GM12801 (cell line): ENCODE data around the gene SDK1.

Experiments used
- TF ChIP-seq, protein P1 (sequence below): IDR thresholded peaks from one replicate; pipeline ENCODE4 v1.5.1; 2011; ENCODE audit warnings: control low read depth; ENCODE audit not compliant: insufficient read length; ENCODE audit errors: extremely low read depth

The SDK1 gene

GRCh38 chr7:4144172-4144701 lies 843.2 kb downstream of the SDK1 start:
- TF ChIP-seq, protein P1, sequence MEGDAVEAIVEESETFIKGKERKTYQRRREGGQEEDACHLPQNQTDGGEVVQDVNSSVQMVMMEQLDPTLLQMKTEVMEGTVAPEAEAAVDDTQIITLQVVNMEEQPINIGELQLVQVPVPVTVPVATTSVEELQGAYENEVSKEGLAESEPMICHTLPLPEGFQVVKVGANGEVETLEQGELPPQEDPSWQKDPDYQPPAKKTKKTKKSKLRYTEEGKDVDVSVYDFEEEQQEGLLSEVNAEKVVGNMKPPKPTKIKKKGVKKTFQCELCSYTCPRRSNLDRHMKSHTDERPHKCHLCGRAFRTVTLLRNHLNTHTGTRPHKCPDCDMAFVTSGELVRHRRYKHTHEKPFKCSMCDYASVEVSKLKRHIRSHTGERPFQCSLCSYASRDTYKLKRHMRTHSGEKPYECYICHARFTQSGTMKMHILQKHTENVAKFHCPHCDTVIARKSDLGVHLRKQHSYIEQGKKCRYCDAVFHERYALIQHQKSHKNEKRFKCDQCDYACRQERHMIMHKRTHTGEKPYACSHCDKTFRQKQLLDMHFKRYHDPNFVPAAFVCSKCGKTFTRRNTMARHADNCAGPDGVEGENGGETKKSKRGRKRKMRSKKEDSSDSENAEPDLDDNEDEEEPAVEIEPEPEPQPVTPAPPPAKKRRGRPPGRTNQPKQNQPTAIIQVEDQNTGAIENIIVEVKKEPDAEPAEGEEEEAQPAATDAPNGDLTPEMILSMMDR = no peak

DNA sequence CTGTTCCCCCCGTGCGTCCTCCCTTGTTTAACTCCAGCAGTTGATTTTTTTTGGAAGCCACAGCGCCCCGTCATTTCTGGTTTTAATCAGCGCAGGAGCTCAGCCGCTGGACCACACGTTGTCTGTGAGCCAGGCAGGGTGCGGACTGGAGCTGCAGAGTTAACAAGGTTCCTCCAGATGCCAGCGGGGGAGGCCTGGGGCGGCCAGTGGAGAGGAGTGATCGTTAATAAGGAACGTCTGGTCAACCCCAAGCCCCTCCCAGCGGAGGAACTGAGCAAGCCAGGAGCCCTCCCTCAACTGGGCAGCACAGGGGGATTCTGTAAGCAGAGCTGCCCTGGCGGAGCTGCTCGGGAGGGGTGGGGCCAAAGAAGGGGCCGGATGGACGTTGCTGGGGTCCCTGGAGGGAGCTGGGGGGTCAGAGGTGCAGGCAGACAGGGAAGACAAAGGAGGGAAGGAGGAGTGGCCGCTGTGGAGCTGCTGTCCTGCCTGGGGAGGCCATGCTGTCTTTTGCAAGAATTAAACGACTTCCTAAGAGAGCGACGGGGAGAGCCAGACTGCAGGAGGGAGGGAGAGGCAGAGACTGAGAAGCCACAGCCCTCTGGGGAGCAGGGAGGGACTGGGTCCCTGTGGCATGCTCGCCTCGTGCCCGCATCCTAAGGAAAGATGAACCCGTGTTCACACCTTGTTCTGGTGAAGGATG lies 843.9 kb downstream of the SDK1 start:
- TF ChIP-seq, protein P1 = no peak

DNA sequence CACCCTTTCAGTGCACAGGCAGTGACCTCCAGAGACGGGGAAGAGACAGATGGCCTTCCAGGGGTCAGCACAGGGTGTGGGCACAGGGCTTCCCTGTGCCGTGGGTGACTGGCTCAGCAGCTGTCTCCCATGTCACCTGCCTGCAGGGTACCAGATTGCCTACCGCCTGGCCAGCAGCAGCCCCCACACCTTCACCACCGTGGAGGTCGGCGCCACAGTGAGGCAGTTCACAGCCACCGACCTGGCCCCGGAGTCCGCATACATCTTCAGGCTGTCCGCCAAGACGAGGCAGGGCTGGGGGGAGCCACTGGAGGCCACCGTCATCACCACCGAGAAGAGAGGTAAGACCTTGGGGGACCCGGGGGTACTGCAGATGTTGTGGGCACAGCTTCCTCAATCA lies 844.5 kb downstream of the SDK1 start:
- TF ChIP-seq, protein P1 = no peak

- TF ChIP-seq, protein P1 = no peak
Observed at GRCh38 chr7:4147926-4148620, 847.0 kb downstream of the SDK1 start.

- TF ChIP-seq, protein P1 = no peak
Observed at GRCh38 chr7:4149236-4149635, 848.2 kb downstream of the SDK1 start.

DNA sequence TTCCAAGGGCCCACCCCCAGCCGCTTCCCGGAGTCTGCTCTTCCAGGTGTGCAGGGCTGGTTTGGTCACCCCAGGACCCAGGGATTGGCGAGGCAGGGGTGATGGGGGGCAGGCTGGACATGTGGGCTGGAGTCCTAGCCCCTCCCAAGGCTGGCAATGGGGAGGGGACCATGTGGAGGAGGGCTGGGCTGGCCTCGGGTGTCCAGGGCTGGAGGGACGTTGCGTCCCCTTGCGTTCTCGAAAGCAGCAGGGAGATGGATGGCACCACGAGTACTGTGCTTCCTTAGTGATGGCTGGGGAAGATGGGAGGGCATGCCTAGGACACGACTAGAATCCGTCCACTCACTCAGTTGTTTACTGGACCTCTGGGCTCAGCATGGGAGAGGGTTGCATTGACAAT lies 848.6 kb downstream of the SDK1 start:
- TF ChIP-seq, protein P1 = no peak

GRCh38 chr7:4150731-4151130 lies 849.7 kb downstream of the SDK1 start:
- TF ChIP-seq, protein P1 = no peak
